ENCODE results near the gene PCDH9. TPM values are rescaled to one million over a fixed set of nuclear protein-coding genes. Genes with fewer than 3 reads are reported as not detected.

The PCDH9 gene
- total and polyA plus RNA-seq, 2 of the 4 experiments (the other 2 are of a cell fraction) = 2.2 to 10.2 TPM

DNA sequence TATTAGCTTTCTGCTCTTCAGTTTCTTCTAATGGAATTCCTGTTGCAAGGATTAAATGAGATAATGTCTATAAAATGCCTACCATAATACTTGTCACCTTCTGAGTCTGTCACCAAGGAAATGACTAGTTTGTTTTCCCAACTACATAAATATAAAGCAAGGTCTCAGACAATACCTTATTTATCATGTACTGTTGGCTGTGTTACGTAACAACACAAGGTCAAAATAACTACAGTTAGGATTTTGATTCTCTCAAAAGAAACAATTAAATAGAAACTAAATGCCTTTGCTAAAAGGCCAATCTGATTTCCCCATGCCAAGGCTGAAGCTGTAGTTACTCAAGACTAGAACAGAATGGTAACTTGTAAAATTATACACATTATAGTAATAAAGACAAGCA lies 134.5 kb downstream of the PCDH9 start:
- H2BK15ac ChIP-seq (ENCODE audit: low read depth, low read length) = no peak overlapping the region
- no peaks in the 10 kb centered on the region for H3K4me1 ChIP-seq (ENCODE audit: control insufficient read depth, insufficient read depth, low read length)
- no peak overlapping the region for H2BK5ac ChIP-seq (ENCODE audit: low read depth, low read length, poor library complexity, severe bottlenecking)
- no peaks in the 10 kb centered on the region for H3K36me3 ChIP-seq (ENCODE audit: control insufficient read depth, insufficient read depth, low read length)
- H3K79me1 ChIP-seq (ENCODE audit: low read depth in 1 of 2, low read length in 2 of 2) = no peaks in the 10 kb centered on the region
- no peak overlapping the region for H3K56ac ChIP-seq (ENCODE audit: extremely low read depth, insufficient read depth, low read length)
- no peak overlapping the region for H2AK9ac ChIP-seq (replicated peaks; ENCODE audit: low read depth, low read length, poor library complexity)
- intact Hi-C loops (cut with micrococcal nuclease) (no loop called here), dilution Hi-C loops (cut with HindIII; ENCODE audit: low sequenced_read_pairs, unreplicated experiment) (no loop called here), in situ Hi-C loops (cut with MboI; ENCODE audit: low sequenced_read_pairs) (no loop called here)
- no peak for DNase-seq
- H3K4me2 ChIP-seq (ENCODE audit: low read depth, low read length) = no peak overlapping the region
- no peaks in the 10 kb centered on the region for H3K9me1 ChIP-seq (ENCODE audit: insufficient read depth, low read length)
- CTCF ChIA-PET = no interaction called here
- ATAC-seq (ENCODE audit: low read depth) = no peak
- no peak overlapping the region for H2AFZ ChIP-seq (replicated peaks; ENCODE audit: low read length, poor library complexity)
- H2AK5ac ChIP-seq (ENCODE audit: low read depth, low read length) = no peak overlapping the region
- H3K14ac ChIP-seq (replicated peaks; ENCODE audit: low read depth, low read length) = no peak overlapping the region
- no peak overlapping the region for H3K18ac ChIP-seq (ENCODE audit: low read depth, low read length)
- no peak overlapping the region for H4K5ac ChIP-seq (ENCODE audit: low read depth, low read length)
- no peaks in the 10 kb centered on the region for H4K20me1 ChIP-seq (ENCODE audit: insufficient read depth, low read length)
- TF ChIP-seq FOS (IDR thresholded peaks at IDR 0.05; ENCODE audit: low read depth, low read length) (no peak), CEBPB (IDR thresholded peaks at IDR 0.05; ENCODE audit: low read depth, low read length) (peak; percentile 62)
- no peak overlapping the region for H2BK120ac ChIP-seq (ENCODE audit: low read depth, low read length)
- no CpG with 5 or more reads among the region's 1 CpG for WGBS, 2 experiments (ENCODE audit: extremely low coverage in 2 of 2, insufficient read length in 1 of 2)
- no peaks in the 10 kb centered on the region for H3K27me3 ChIP-seq (ENCODE audit: control insufficient read depth, insufficient read depth, low read length)
- no peak overlapping the region for H4K91ac ChIP-seq (ENCODE audit: insufficient read depth, low read depth, low read length)
- H3K4ac ChIP-seq (ENCODE audit: low read depth, low read length) = no peak overlapping the region
- POLR2A ChIA-PET (ENCODE audit: unreplicated experiment) = no interaction called here
- no peak overlapping the region for H3K23ac ChIP-seq (ENCODE audit: low read depth, low read length)
- no peak overlapping the region for H3K4me3 ChIP-seq (ENCODE audit: insufficient read depth, low read depth, low read length)
- H3K9me3 ChIP-seq (ENCODE audit: control insufficient read depth, insufficient read depth, low read length) = no peaks in the 10 kb centered on the region
- no TSS peak for BruUV-seq (replicated peaks)
- H2BK20ac ChIP-seq (ENCODE audit: low read depth, low read length) = no peak overlapping the region
- no peak overlapping the region for H3K27ac ChIP-seq (ENCODE audit: insufficient read depth, low read length)
- no peak overlapping the region for H3K9ac ChIP-seq (ENCODE audit: low read depth, low read length)
- H4K8ac ChIP-seq (ENCODE audit: low read depth in 2 of 2, low read length in 2 of 2) = no peak overlapping the region

Measured in IMR-90 (cell line).